HepG2 (cell line): ENCODE results near the gene ZNF189. TPM values are rescaled to one million over a fixed set of nuclear protein-coding genes. Genes with fewer than 3 reads are reported as not detected.
A peak's percentile ranks its signal among the peaks of the same experiment; 100 is the strongest.

Experiments used
- ADNP ChIP-seq: sonication (generic); formaldehyde crosslinking; IDR thresholded peaks from 2 replicates; pipeline ENCODE4 v1.4.0; 2020; ENCODE audit warnings: missing genetic modification reagents
- ATF5 ChIP-seq: sonication (generic); formaldehyde crosslinking; IDR thresholded peaks from 2 replicates; pipeline ENCODE4 v1.4.0; 2020; ENCODE audit warnings: mild to moderate bottlenecking, low read depth, missing genetic modification reagents
- FOXA3 ChIP-seq: IDR thresholded peaks from 2 replicates; pipeline ENCODE4 v1.6.1; 2016; ENCODE audit warnings: missing genetic modification reagents, missing compliant biosample characterization
- FOXK1 ChIP-seq: sonication (generic); formaldehyde crosslinking; IDR thresholded peaks from 2 replicates; pipeline ENCODE4 v1.4.0; 2020; ENCODE audit warnings: low read depth, missing genetic modification reagents, borderline replicate concordance
- GATAD1 ChIP-seq: IDR thresholded peaks from 2 replicates; pipeline ENCODE4 v1.6.1; 2016; ENCODE audit warnings: missing genetic modification reagents, missing compliant biosample characterization
- HDAC2 ChIP-seq: sonication (generic); formaldehyde crosslinking; IDR thresholded peaks from 2 replicates; pipeline ENCODE4 v1.4.0; 2020; ENCODE audit warnings: missing genetic modification reagents
- HMGXB4 ChIP-seq, 2 experiments: sonication (generic) in 1 of 2; formaldehyde crosslinking in 1 of 2; IDR thresholded peaks; 2 replicates each; pipeline versions ENCODE4 v1.4.0 to v1.6.1; 2018 to 2020; ENCODE audit warnings: missing genetic modification reagents in 2 of 2, borderline replicate concordance in 1 of 2, low read depth in 1 of 2, mild to moderate bottlenecking in 1 of 2, missing biosample characterization in 1 of 2
- HOXA5 ChIP-seq: sonication (generic); formaldehyde crosslinking; IDR thresholded peaks from 2 replicates; pipeline ENCODE4 v1.4.0; 2020; ENCODE audit warnings: missing genetic modification reagents
- JUN ChIP-seq: sonication (generic); formaldehyde crosslinking; IDR thresholded peaks from 2 replicates; pipeline ENCODE4 v1.4.0; 2020; ENCODE audit warnings: mild to moderate bottlenecking, missing genetic modification reagents
- NR2F2 ChIP-seq: IDR thresholded peaks from 2 replicates; pipeline ENCODE4 v1.6.1; 2012; ENCODE audit warnings: low read depth, inconsistent platforms, borderline replicate concordance
- PHF20 ChIP-seq: sonication (generic); formaldehyde crosslinking; IDR thresholded peaks from 2 replicates; pipeline ENCODE4 v1.5.0; 2020; ENCODE audit warnings: mild to moderate bottlenecking, missing genetic modification reagents
- PRMT3 ChIP-seq: sonication (generic); formaldehyde crosslinking; IDR thresholded peaks from 2 replicates; pipeline ENCODE4 v1.8.1; 2022; ENCODE audit warnings: low read depth, mild to moderate bottlenecking, moderate library complexity, missing genetic modification reagents, borderline replicate concordance
- RXRB ChIP-seq: IDR thresholded peaks from 2 replicates; pipeline ENCODE4 v1.6.1; 2016; ENCODE audit warnings: borderline replicate concordance, missing genetic modification reagents, missing compliant biosample characterization
- SAP130 ChIP-seq: IDR thresholded peaks from 2 replicates; pipeline ENCODE4 v1.6.1; 2016; ENCODE audit warnings: low read depth
- SMC3 ChIP-seq: IDR thresholded peaks from 2 replicates; pipeline ENCODE4 v1.6.1; 2011; ENCODE audit warnings: low read length, improper control_type of control experiment
- STAG1 ChIP-seq: sonication (generic); formaldehyde crosslinking; IDR thresholded peaks from 2 replicates; pipeline ENCODE4 v1.4.0; 2020; ENCODE audit warnings: missing genetic modification reagents
- TFAP4 ChIP-seq: sonication (generic); IDR thresholded peaks from 2 replicates; pipeline ENCODE4 v1.6.1; 2016; ENCODE audit warnings: low read depth, borderline replicate concordance
- XRCC5 ChIP-seq: fragments of 200-400 bp; formaldehyde crosslinking; optimal IDR thresholded peaks from 2 replicates; pipeline ENCODE3; 2017; ENCODE audit warnings: mild to moderate bottlenecking, low read length
- ZFAT ChIP-seq: sonication (generic); formaldehyde crosslinking; conservative IDR thresholded peaks from 2 replicates; pipeline ENCODE4 v1.8.1; 2023; ENCODE audit warnings: missing genetic modification reagents, inconsistent platforms
- ZFP36L2 ChIP-seq: sonication (generic); formaldehyde crosslinking; IDR thresholded peaks from 2 replicates; pipeline ENCODE4 v1.4.0; 2020; ENCODE audit warnings: missing genetic modification reagents
- ZNF256 ChIP-seq: sonication (generic); formaldehyde crosslinking; conservative IDR thresholded peaks from 2 replicates; pipeline ENCODE4 v1.4.0; 2020; ENCODE audit warnings: missing genetic modification reagents
- ZNF550 ChIP-seq: sonication (generic); formaldehyde crosslinking; IDR thresholded peaks from 2 replicates; pipeline ENCODE4 v1.4.0; 2020; ENCODE audit warnings: mild to moderate bottlenecking, missing genetic modification reagents, borderline replicate concordance
- polyA plus RNA-seq, 8 experiments: library from polyadenylated mRNA; depleted of rRNA in 3 of 8; stranded (reverse) in 7 of 8; unstranded in 1 of 8; fragments of >200 nt; fragmentation: Illumina TruSeq in 4 of 8; extraction: Trizol in 4 of 8; gene quantifications; 2 replicates each; pipeline versions ENCODE4 v1.2.1 to v1.2.3, GENCODE V29; 2011 to 2016; ENCODE audit warnings: low read depth in 4 of 8, missing spikeins in 1 of 8, mixed read lengths in 1 of 8; ENCODE audit not compliant: insufficient read depth in 1 of 8
- total RNA-seq, 5 experiments: library from RNA; depleted of rRNA; stranded (reverse); fragments of >200 nt; fragmentation: Illumina TruSeq; extraction: Trizol; gene quantifications; 2 replicates each; pipeline ENCODE4 v1.2.3, GENCODE V29; 2016; ENCODE audit warnings: low read depth in 1 of 5
- TF ChIP-seq, protein P1 (sequence below): sonication (generic); formaldehyde crosslinking; IDR thresholded peaks from 2 replicates; pipeline ENCODE4 v1.9.0; 2022; ENCODE audit warnings: low read depth, missing genetic modification reagents
- TF ChIP-seq, protein P2 (sequence below): sonication (generic); formaldehyde crosslinking; IDR thresholded peaks from 2 replicates; pipeline ENCODE4 v1.8.0; 2022; ENCODE audit warnings: missing genetic modification reagents, mild to moderate bottlenecking, moderate library complexity, borderline replicate concordance

Gene ZNF189
- total and polyA plus RNA-seq, 2 of the 13 experiments (the other 11 are each of a cell fraction or from before 2014, with no cell fraction given) = 8.4 to 50.0 TPM

GRCh38 chr9:101387871-101388506 lies 10.7 kb upstream of the ZNF189 start (continued):
- TF ChIP-seq TFAP4 (peak; percentile 45; the same call in 1 of the 2 replicates), PRMT3 (CRISPR knock-in tag) (no peak), FOXK1 (CRISPR knock-in tag) (peak; percentile 86; the same call in 1 of the 2 replicates), HMGXB4 (CRISPR knock-in tag; IDR thresholded peaks at IDR 0.05; ENCODE audit: borderline replicate concordance in 1 of 2, low read depth in 1 of 2) (peak in 1 of 2 experiments; percentile 55; a peak in 1 of 4 replicates), GATAD1 (CRISPR knock-in tag) (0 out of 2 replicates have a peak, but pooled peaks have one; percentile 33), RXRB (CRISPR knock-in tag) (peak; percentile 65), NR2F2 (no peak), HDAC2 (CRISPR knock-in tag) (peak; percentile 49; the same call in 1 of the 2 replicates), PHF20 (no peak), SMC3 (peak; percentile 97), FOXA3 (peak; percentile 90), ZFP36L2 (no peak), ZNF256 (CRISPR knock-in tag) (no peak), ADNP (CRISPR knock-in tag) (no peak), HOXA5 (CRISPR knock-in tag) (peak; percentile 46; the same call in 1 of the 2 replicates), STAG1 (CRISPR knock-in tag) (peak; percentile 90), JUN (CRISPR knock-in tag) (no peak), ZNF550 (CRISPR knock-in tag) (no peak), SAP130 (CRISPR knock-in tag) (peak; percentile 49), ATF5 (CRISPR knock-in tag) (no peak), ZFAT (no peak), XRCC5 (no peak)
- TF ChIP-seq, protein P1, sequence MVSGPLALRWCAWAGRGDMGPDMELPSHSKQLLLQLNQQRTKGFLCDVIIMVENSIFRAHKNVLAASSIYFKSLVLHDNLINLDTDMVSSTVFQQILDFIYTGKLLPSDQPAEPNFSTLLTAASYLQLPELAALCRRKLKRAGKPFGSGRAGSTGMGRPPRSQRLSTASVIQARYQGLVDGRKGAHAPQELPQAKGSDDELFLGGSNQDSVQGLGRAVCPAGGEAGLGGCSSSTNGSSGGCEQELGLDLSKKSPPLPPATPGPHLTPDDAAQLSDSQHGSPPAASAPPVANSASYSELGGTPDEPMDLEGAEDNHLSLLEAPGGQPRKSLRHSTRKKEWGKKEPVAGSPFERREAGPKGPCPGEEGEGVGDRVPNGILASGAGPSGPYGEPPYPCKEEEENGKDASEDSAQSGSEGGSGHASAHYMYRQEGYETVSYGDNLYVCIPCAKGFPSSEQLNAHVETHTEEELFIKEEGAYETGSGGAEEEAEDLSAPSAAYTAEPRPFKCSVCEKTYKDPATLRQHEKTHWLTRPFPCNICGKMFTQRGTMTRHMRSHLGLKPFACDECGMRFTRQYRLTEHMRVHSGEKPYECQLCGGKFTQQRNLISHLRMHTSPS = 0 out of 2 replicates have a peak, but pooled peaks have one; percentile 26
- TF ChIP-seq, protein P2, sequence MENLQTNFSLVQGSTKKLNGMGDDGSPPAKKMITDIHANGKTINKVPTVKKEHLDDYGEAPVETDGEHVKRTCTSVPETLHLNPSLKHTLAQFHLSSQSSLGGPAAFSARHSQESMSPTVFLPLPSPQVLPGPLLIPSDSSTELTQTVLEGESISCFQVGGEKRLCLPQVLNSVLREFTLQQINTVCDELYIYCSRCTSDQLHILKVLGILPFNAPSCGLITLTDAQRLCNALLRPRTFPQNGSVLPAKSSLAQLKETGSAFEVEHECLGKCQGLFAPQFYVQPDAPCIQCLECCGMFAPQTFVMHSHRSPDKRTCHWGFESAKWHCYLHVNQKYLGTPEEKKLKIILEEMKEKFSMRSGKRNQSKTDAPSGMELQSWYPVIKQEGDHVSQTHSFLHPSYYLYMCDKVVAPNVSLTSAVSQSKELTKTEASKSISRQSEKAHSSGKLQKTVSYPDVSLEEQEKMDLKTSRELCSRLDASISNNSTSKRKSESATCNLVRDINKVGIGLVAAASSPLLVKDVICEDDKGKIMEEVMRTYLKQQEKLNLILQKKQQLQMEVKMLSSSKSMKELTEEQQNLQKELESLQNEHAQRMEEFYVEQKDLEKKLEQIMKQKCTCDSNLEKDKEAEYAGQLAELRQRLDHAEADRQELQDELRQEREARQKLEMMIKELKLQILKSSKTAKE = no peak
